NCI-H510A treated with DMSO at 0.1 percent for 48 hours (cell line): ENCODE measurements around the gene ATP9B.
A peak's percentile ranks its signal among the peaks of the same experiment; 100 is the strongest.
"Not testable (repeated sequence)": the region's sequence is repeated elsewhere in the genome, so short reads cannot be mapped to it uniquely, and the experiment has no call there.

Source experiments
- DNase-seq: peaks from one replicate; lab custom pipeline; 2025; lab: John Stamatoyannopoulos, UW

Gene ATP9B

GRCh38 chr18:79285191-79285590, 216.0 kb downstream of the ATP9B start:
- DNase-seq, result not testable (repeated sequence)

DNA sequence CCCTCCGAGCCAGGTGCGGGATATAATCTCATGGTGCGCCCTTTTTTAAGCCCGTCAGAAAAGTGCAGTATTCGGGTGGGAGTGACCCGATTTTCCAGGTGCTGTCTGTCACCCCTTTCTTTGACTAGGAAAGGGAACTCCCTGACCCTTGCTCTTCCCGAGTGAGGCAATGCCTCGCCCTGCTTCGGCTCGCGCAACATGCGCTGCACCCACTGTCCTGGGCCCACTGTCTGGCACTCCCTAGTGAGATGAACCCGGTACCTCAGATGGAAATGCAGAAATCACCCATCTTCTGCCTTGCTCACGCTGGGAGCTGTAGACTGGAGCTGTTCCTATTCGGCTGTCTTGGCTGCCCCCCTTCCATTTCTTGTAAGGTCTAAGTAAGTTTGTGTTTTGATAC, 221.2 kb downstream of the ATP9B start:
- DNase-seq, result not testable (repeated sequence)

DNA sequence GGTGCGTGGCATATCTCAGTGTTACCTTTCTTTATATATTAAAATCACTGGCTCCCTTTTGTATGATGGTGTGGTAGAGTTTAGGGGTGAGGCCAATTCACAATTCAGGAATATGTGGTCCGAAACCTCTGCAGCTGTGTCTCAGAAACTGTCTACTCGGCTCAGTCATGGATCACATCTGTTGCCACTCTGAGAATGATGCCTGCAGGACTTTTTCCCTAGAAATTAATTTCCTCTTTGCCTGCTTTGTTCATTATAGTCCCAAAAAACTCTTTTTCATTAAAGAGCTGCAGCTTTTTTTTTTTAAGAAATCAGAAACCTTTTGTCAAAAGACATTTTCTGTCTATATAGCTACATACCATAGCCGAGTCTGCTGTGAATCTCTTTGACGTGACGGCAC, 221.7 kb downstream of the ATP9B start:
- no peak for DNase-seq

DNA sequence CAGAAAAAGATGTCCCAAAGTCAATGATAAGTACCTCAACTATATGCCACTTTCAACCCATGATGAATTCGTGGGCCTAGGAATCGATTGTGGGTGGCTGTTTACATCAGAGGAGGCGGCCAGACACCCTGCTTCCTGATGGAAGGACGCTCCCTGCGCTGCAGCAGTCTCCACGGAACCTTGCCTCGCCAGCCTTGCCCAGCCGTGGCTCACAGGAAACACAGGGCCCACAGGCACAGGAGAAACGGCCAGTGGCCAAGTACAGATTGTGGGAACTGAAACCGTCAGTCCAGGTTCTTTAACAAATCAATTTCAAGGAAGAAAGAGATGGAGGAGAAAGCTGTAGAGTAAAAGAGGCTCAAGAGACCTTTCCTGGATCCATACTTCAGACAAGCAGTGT, 225.0 kb downstream of the ATP9B start:
- no peak for DNase-seq

DNA sequence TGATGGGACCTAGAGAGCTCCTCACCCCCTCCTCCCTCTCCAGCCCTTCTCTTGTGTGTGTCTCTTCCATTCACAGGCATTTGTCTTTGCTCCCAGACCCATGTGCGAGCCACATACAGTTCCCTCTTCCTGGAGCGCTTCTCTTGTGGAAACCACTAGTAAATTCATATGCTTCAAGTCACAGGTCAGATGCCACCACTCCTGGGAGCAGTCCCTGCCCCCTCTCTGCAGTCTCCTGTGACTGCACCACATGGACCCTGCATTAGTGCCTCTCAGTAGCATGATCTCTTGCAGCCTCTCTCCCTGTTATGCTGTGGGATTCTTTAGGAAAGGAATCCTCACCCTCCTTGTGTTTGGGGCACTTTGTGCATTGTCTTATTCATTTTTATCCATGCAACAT, 230.1 kb downstream of the ATP9B start:
- no peak for DNase-seq

DNA sequence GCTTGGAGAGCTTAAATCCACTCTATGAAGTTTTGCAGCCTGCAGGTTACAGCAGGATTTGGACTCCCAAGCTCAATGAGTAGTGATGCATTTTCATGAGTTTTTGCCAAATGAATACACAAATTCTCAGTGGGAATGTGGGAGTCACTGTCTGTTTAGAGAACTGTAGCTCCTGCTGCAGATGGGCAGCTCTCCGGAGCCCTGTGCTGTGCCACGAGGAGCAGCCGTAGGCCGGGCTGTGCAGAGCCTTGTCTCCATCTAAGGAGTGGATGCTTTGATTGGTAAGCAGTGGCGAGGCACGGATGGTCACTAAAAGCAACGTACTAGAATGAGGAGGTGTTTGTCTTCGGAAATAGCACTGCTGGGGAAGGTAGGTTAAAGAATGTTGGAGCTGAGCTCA, 230.5 kb downstream of the ATP9B start:
- DNase-seq, result no peak

DNA sequence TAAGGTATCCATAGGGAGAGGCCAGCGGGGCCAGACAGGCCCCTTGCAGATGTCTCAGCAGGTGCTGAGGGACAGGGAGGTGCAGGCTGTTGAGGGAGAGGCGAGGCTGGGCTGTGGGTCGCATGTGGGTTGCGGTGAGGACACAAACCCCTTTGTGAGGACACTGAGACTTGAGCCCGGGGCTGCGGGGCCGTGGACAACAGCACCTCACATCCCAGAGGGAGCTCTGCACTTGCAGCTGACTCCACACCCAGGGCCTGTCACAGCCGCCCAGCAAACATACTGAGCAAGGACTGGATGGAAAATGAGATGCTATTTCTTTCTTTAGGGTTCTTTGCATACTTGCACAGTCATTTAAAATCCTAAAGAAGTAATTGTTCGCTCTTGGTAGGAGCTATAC, 231.2 kb downstream of the ATP9B start:
- no peak for DNase-seq

DNA sequence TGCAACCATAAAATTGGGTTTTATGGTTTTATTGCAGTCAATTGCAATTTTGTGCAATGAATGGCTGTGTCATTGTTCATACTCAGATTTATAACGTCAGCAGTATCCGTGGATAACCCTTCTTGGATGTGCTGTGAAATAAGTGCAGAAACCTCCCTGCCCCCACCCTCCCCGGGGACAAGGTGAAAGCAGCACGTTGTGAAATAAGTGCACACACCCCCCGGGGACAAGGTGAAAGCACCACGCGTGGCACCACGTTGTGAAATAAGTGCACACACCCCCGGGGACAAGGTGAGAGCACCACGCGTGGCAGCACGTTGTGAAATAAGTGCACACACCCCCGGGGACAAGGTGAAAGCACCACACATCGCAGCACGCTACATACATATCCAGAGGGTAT, 232.9 kb downstream of the ATP9B start:
- no peak for DNase-seq

DNA sequence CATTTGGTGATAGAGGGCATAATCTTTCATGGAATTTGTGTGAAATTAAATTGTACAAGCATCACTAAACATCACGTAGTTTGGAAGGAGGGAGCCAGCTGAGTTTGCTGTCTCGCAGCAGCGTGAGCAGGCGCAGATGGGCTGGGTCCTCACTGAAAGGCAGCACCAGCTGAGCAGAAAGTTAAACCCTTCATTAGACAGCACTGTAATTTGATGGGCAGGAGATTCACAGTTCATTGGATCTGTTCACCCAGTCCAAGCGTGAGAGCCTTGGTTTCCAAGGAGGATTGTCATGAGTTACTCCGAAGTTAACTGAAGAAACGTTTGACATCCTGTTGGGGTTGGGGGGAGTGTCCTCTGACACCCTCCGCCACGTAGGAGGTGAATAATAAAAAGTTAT, 236.7 kb downstream of the ATP9B start:
- no peak for DNase-seq

- no peak for DNase-seq
These were observed 240.6 kb downstream of the ATP9B start for GRCh38 chr18:79309614-79310358.

- peak; percentile 29 for DNase-seq
These were observed 245.7 kb downstream of the ATP9B start for GRCh38 chr18:79314838-79315388.

DNA sequence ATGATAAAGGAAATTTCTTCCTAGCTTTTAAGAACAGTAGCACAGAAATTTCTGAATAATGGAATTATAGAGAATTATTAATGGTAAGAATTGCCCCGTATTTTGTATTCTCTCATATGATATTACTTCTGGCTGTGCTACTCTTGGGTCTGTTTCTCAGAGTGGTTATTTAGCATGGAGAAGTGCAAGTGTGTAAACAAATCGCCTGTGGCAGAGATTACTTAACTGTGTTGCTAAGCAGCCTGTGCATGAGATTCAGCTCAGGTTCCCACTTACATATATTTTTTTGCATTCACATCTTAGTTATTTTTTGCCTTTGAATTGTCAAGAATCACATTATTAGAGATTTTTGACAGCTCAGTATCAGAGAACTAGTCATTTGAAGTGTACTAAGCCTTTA, 246.4 kb downstream of the ATP9B start:
- DNase-seq, result peak; percentile 59

DNA sequence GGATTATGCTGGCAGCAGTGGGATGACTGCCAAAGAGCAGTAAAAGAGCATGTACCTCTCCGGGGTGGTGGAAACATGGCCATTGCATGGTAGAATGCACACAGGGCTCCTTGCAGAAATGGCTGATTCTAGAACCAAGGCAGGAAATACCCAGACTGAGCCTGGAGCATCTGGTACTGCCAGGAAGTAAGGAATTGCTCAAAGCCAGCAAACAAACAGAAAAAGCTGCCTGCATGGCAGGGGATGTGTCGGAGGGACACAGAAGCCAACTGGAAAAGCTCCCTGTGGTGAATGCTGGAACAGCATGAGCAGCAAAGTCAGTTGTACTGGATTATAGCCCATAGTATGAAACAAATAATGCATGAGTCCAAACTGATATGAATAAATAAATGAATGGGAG, 248.5 kb downstream of the ATP9B start:
- DNase-seq, result no peak

- no peak for DNase-seq
These were observed 249.0 kb downstream of the ATP9B start for GRCh38 chr18:79318142-79318673.

GRCh38 chr18:79320216-79320850, 251.1 kb downstream of the ATP9B start:
- DNase-seq, result no peak

DNA sequence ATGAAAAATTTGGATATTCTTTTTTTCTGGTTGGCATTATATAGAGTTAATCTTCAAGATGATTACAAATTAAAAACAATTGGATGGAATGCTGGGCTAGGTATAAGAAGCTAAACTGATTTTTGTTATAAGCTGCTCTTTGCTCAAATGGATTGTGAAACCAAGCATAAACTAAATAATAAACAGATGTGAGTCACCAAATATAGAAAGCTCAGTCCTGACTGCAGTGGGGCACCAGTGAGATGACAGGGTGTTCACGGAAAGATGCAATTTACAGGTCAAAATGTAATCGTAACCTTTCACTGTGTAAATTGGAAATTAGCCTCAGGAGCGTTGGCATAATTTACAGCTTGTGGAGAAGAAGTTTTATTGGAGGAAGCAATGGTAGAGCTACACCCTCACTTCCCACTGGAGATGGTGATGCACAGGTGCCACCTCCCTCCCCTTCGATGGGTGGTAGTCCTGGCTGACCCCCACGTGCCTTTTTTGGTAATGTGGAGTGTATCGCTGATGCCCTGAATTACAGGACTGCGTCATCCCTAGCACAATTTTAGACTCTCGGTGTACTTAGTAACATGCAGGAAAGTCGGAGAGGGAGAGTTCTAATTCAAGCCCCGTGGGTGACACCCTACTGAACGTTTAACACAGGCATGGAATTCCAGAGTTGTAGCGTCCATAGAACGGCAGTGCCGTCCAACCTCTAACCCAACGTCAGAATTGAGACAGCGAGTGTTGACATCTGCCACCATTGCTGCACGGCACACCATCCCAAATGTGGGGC, 252.6 kb downstream of the ATP9B start:
- DNase-seq, result no peak

DNA sequence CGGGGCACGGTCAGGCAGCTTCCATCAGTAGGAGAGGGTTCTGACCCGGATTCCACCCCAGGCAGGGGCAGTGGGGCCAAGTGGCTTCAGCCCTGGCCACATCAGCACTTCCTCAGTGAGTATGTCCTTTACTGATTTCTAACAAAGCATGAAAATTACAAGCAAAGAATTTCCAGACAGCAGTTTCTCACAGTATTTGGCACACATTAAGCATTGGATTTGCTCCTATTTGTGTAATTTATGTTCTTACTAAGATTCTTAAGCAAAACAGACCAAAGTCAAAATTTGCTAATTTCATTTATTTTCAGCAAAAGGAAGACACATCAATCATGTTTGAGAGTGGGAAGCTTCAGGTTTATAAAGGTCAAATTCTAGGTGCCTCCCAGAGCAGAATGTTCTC, 253.2 kb downstream of the ATP9B start:
- DNase-seq, result no peak

DNA sequence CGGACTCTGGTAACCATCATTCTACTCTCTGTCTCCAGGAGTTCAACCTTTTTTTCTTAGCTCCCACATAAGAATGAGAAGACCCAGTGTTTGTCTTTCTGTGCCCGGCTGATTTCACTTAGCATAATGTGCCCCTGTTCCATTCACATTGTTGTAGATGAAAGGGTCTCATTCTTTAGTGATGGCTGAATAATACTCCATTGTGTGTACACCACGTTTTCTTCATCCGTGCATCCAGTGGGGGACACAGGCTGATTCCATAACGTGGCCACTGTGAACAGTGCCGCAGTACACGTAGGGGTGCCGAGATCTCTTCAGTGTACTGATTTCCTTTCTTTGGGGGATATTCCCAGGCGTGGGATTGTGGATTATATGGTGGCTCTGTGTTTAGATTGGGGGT, 254.3 kb downstream of the ATP9B start:
- DNase-seq, result no peak

DNA sequence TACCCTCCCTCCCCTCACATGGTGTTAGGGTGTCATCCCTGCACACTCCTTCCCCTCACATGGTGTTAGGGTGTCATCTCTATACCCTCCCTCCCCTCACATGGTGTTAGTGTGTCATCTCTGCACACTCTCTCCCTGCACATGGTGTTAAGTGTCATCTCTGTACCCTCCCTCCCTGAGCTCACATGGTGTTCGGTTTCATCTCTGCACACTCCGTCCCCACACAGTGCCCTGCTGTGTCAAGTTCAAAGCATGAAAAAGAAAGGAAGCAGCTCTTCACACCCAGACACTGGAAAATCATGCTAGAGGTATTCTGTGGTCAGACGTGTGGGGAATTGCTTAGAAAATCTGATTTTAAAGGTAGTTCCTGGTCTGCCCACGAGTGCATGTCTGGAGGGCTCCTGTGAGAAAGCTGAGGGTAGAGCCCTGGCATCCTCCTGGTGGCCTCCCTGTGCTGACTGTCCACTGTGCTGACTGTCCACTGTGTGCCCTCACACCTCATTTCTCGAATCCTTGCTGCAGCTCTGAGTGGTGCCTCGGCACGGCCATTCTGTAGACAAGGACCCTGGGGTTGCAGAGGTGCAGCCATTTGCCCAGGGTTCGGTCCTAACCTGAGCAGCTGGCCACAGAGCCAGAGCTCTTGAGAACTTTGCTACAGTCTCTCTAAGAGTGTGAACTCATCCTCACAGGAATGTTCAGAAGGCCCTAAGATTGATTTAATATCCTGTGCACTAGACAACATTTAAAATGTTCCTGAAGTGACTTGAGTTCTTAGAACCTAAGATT, 257.4 kb downstream of the ATP9B start:
- no peak for DNase-seq

- no peak for DNase-seq
These were observed 258.1 kb downstream of the ATP9B start for GRCh38 chr18:79327199-79327721.

- DNase-seq, result not testable (repeated sequence)
These were observed 258.7 kb downstream of the ATP9B start for GRCh38 chr18:79327915-79328314.
